Measurements from ENCODE around the gene SLC4A11.
"Not testable (repeated sequence)": the region's sequence is repeated elsewhere in the genome, so short reads cannot be mapped to it uniquely, and the experiment has no call there.

SLC4A11 gene

DNA sequence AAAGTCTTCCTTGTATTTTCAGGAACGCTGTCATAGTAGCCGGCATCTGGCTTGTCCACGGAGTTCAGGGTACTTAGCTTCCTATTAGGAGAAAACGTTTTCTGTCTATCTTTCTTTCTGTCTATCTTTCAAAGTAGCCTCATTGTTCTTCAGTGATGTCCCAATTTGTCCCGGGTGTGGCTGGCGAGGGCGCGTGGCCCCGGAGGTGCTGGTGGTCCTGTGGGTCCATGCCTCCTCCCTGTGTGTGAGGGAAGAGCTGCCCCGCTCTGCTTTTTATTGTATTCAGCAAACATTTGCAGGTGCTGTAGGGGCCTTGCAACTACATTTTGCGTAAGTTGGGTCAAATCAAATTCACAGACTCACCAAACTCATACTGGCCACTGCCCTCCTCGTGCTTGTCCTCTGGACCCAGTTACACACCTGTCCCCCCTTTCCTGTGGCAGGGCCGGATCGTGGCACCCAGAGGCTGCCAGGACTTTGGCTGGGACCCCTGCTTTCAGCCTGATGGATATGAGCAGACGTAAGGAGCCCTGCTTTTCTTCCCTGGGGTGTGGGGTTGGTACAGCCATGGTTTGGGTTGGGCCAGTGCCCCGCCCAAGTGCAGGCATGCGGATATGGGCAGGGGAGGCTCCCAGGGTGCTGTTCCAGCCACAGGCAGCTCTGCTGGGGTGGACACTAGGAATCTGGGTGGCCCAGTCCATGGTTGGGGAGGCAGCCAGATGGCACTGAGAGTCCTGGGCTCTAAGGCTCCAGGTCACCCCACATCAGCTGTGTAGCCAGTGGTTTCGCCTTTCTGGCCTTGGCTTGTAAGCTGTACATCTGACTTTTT is 17.4 kb downstream of the SLC4A11 start:
- H3K4me3 ChIP-seq (replicated peaks; ENCODE audit: insufficient read depth, low read length), result no peak overlapping the region
- TF ChIP-seq GABPA (IDR thresholded peaks at IDR 0.05; ENCODE audit: low read depth), result no peak
- TF ChIP-seq, protein P1, sequence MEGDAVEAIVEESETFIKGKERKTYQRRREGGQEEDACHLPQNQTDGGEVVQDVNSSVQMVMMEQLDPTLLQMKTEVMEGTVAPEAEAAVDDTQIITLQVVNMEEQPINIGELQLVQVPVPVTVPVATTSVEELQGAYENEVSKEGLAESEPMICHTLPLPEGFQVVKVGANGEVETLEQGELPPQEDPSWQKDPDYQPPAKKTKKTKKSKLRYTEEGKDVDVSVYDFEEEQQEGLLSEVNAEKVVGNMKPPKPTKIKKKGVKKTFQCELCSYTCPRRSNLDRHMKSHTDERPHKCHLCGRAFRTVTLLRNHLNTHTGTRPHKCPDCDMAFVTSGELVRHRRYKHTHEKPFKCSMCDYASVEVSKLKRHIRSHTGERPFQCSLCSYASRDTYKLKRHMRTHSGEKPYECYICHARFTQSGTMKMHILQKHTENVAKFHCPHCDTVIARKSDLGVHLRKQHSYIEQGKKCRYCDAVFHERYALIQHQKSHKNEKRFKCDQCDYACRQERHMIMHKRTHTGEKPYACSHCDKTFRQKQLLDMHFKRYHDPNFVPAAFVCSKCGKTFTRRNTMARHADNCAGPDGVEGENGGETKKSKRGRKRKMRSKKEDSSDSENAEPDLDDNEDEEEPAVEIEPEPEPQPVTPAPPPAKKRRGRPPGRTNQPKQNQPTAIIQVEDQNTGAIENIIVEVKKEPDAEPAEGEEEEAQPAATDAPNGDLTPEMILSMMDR (IDR thresholded peaks at IDR 0.05; ENCODE audit: insufficient read depth, low read length), result no peak
- TF ChIP-seq, protein P2, sequence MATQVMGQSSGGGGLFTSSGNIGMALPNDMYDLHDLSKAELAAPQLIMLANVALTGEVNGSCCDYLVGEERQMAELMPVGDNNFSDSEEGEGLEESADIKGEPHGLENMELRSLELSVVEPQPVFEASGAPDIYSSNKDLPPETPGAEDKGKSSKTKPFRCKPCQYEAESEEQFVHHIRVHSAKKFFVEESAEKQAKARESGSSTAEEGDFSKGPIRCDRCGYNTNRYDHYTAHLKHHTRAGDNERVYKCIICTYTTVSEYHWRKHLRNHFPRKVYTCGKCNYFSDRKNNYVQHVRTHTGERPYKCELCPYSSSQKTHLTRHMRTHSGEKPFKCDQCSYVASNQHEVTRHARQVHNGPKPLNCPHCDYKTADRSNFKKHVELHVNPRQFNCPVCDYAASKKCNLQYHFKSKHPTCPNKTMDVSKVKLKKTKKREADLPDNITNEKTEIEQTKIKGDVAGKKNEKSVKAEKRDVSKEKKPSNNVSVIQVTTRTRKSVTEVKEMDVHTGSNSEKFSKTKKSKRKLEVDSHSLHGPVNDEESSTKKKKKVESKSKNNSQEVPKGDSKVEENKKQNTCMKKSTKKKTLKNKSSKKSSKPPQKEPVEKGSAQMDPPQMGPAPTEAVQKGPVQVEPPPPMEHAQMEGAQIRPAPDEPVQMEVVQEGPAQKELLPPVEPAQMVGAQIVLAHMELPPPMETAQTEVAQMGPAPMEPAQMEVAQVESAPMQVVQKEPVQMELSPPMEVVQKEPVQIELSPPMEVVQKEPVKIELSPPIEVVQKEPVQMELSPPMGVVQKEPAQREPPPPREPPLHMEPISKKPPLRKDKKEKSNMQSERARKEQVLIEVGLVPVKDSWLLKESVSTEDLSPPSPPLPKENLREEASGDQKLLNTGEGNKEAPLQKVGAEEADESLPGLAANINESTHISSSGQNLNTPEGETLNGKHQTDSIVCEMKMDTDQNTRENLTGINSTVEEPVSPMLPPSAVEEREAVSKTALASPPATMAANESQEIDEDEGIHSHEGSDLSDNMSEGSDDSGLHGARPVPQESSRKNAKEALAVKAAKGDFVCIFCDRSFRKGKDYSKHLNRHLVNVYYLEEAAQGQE (IDR thresholded peaks at IDR 0.05; ENCODE audit: insufficient replicate concordance, low read depth), result no peak
- DNase-seq (ENCODE audit: low read depth in 1 of 2, low spot score in 1 of 2), result no peak
- no peak overlapping the region for H3K27ac ChIP-seq (replicated peaks)
- no peaks in the 10 kb centered on the region for H3K27me3 ChIP-seq (ENCODE audit: insufficient read depth, poor library complexity, severe bottlenecking)

DNA sequence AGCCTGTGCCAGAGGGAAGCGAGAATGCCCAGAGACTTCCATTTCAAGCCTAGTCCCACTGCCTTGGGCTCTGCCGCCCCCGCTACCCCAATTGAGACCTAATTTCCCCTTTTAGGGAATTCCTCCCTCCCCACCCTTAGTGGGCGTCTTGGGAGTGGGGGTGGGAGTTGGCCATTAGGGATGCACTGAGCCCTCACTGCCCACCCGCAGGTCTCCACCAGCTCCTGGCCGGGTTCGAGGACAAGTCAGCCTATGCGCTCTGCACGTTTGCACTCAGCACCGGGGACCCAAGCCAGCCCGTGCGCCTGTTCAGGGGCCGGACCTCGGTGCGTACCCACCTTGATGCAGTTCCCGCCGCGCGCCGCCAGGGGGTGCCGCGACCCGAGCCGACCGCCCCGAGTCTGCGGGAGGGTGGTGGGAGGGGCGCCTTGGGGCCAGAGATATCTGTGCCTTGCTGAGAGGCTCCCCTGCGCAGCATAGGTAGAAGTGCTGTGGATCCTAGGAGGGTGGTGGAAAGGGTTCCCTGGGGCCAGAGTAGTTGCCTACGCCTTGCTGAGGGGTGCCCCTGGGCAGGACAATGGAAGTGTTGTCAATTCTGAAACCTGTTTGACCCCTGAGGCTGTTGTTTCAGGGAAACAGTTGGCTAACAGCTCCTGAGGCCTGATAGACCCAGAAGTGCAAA is 20.5 kb downstream of the SLC4A11 start:
- H3K27me3 ChIP-seq (ENCODE audit: insufficient read depth, poor library complexity, severe bottlenecking), result no peaks in the 10 kb centered on the region
- DNase-seq (ENCODE audit: low read depth in 1 of 2, low spot score in 1 of 2), result peak in 1 of 2 experiments; percentile 67
- H3K27ac ChIP-seq (replicated peaks), result no peak overlapping the region
- H3K4me3 ChIP-seq (replicated peaks; ENCODE audit: insufficient read depth, low read length), result no peak overlapping the region
- TF ChIP-seq POLR2AphosphoS5 (IDR thresholded peaks at IDR 0.05; ENCODE audit: low read depth), result peak; percentile 18; the same call in 1 of the 2 replicates
- TF ChIP-seq, protein P2 (IDR thresholded peaks at IDR 0.05; ENCODE audit: insufficient replicate concordance, low read depth), result no peak
- TF ChIP-seq, protein P1 (IDR thresholded peaks at IDR 0.05; ENCODE audit: insufficient read depth, low read length), result peak; percentile 56

DNA sequence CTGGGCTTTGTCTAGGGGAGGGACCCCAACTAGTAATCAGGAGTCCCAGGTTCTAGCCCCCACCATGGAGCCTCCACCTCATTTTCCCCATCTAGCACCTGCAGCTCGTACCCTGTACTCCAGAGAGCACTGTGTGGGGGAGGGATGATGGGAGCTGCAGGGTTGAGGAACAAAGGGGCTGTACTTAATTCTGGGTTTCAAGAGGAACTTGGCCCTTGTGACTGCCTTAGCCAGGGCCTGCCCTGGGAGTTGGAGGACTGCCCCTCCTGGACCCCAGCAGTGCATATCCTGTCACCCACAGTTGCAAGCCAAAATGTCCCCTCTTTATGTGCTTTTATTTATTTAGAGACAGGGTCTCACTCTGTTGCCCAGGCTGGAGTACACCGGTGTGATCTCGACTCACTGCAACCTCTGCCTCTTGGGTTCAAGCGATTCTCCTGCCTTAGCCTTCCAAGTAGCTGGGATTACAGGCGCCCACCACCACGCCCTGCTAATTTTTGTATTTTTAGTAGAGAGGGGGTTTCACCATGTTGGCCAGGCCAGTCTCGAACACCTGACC is 23.6 kb downstream of the SLC4A11 start:
- H3K27ac ChIP-seq (replicated peaks); H3K27me3 ChIP-seq (ENCODE audit: insufficient read depth, poor library complexity, severe bottlenecking); DNase-seq (ENCODE audit: low read depth in 1 of 2, low spot score in 1 of 2); H3K4me3 ChIP-seq (replicated peaks; ENCODE audit: insufficient read depth, low read length): not testable (repeated sequence)

DNA sequence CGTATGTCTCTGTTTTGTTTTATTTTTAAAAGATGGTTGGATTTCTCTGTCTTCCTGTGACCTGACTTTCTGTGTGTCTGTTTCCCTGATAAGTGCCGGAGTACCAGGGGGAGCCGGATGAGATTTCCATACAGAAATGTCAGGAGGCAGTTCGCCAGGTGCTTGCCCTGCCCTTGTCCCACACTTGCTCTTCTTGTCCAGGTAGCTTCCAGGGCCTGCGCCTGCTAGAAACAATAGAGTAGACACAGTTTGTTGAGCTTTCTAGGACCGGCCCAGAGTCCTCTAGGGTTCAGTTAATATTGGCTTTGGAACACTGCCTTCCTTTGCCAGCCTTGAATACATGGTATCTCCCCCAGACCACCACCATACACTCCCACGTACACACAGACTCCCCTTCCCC is 25.8 kb downstream of the SLC4A11 start:
- Histone ChIP-seq H3K4me3 (replicated peaks; ENCODE audit: insufficient read depth, low read length) (no peak overlapping the region), H3K27me3 (ENCODE audit: insufficient read depth, poor library complexity, severe bottlenecking) (no peaks in the 10 kb centered on the region), H3K27ac (replicated peaks) (no peak overlapping the region)
- TF ChIP-seq, protein P1 (IDR thresholded peaks at IDR 0.05; ENCODE audit: insufficient read depth, low read length), result no peak
- TF ChIP-seq SPI1 (IDR thresholded peaks at IDR 0.05; ENCODE audit: borderline replicate concordance, low read depth) (no peak), GABPA (IDR thresholded peaks at IDR 0.05; ENCODE audit: low read depth) (no peak), POLR2AphosphoS5 (IDR thresholded peaks at IDR 0.05; ENCODE audit: low read depth) (no peak)
- TF ChIP-seq, protein P2 (IDR thresholded peaks at IDR 0.05; ENCODE audit: insufficient replicate concordance, low read depth), result no peak
- no peak for DNase-seq (ENCODE audit: low read depth in 1 of 2, low spot score in 1 of 2)
